ENCODE data around the gene RHBDD1.

RHBDD1 gene

GRCh38 chr2:226994775-226995174, 158.9 kb downstream of the RHBDD1 start:
- no peak for DNase-seq

GRCh38 chr2:226995625-226996041, 159.8 kb downstream of the RHBDD1 start:
- DNase-seq = no peak

DNA sequence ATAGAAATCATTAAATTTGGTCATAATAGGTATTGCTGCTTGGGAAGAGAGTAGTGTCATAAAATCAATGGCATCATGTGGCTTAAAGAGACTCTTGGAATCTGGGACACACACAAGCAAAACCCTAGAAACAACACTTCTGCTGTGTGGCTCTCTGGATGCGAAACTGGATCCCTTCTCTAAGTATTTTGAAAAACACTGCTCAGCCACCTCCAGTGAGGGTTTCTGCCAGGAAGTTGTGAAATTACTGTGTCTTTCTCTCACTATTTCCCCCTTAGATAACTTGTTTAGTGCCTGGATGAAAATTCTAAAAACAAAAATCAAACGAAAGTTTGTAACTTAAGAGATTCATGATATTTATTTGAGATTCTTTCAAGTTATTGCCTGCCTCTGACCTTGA, 163.8 kb downstream of the RHBDD1 start:
- DNase-seq = no peak

- no peak for DNase-seq
Measured at GRCh38 chr2:227000123-227000522, 164.3 kb downstream of the RHBDD1 start.

GRCh38 chr2:227004482-227004881, 168.6 kb downstream of the RHBDD1 start:
- DNase-seq = no peak

- DNase-seq = no peak
Measured at GRCh38 chr2:227006189-227006897, 170.5 kb downstream of the RHBDD1 start.

GRCh38 chr2:227007148-227007547, 171.3 kb downstream of the RHBDD1 start:
- DNase-seq = no peak

- no peak for DNase-seq
Measured at GRCh38 chr2:227007940-227008339, 172.1 kb downstream of the RHBDD1 start.

DNA sequence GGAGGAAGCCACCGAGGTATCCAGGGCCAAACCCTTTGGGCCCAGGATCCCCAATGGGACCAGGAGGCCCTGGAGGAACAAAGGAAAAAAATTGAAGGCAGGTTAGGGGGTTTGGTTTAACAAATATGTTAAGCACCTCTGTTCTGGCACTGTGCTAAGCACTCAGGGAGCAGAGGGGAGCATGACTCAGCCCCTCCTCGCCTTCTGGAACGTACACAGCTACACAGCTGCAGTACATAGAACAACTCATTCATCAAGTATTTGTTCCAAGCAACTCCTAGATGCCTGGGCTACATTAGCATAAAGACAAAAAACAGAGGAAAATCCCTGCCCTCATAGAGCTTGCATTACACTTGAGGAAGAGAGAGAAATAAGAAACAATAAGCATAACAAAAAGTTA, 174.6 kb downstream of the RHBDD1 start:
- no peak for DNase-seq

DNA sequence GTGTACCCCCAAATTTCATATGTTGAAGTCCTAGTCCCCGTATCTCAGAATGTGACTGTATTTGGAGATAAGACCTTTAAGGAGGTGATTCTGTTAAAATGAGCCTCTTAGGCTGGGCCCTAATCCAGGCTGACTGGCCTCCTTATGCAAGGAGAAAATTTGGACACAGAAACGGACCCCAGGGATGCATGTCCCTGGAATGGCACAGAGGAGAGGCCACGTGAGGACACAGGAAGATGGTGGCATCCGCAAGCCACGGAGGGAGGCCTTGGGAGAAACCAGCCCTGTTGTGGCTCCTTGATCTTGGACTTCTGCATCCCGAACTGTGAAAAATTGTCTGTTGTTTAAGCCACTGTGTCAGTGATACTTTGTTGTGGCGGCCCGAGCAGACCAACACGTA, 177.5 kb downstream of the RHBDD1 start:
- no peak for DNase-seq

DNA sequence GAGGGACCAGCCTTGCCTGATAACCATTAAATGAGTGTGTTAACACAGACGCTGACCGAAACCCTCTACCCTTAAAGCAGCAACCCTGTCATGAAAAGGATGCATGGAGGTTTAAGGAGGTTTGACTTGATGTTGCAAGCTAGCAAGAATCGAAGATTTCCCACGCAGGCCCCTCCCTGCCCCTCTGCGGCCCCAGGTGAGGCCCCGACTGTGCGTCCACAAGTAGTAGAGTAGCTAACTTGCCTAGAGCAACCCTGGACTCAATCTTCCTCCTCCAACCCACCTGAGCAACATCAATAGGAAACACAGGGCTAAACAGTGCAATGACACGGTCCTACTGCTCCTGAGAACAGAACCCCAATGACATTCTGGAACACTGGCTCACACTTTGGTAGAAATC, 178.0 kb downstream of the RHBDD1 start:
- no peak for DNase-seq

DNA sequence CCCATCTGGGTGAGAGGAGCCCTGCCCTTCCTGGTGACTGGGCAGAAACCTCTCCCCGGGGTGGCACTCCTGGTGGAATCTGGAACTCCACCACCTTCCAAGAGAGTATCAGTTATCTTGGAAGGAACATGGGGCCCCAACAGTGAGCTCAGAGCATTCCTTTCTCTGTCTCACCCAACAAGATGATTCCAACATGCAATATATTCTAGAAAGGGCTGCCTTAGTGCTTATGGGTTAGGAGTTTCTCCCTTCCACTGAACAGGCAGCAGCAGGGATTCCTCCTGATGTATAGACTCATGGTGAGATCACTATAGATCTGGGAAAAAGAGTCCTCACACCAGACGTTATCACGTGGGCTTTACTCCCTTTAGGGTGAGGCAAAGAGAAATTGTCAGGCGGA, 181.0 kb downstream of the RHBDD1 start:
- no peak for DNase-seq

- DNase-seq = no peak
Measured at GRCh38 chr2:227020416-227020815, 184.6 kb downstream of the RHBDD1 start.

- DNase-seq = no peak
Measured at GRCh38 chr2:227022608-227023007, 186.8 kb downstream of the RHBDD1 start.

GRCh38 chr2:227025510-227025909, 189.7 kb downstream of the RHBDD1 start:
- DNase-seq = no peak

DNA sequence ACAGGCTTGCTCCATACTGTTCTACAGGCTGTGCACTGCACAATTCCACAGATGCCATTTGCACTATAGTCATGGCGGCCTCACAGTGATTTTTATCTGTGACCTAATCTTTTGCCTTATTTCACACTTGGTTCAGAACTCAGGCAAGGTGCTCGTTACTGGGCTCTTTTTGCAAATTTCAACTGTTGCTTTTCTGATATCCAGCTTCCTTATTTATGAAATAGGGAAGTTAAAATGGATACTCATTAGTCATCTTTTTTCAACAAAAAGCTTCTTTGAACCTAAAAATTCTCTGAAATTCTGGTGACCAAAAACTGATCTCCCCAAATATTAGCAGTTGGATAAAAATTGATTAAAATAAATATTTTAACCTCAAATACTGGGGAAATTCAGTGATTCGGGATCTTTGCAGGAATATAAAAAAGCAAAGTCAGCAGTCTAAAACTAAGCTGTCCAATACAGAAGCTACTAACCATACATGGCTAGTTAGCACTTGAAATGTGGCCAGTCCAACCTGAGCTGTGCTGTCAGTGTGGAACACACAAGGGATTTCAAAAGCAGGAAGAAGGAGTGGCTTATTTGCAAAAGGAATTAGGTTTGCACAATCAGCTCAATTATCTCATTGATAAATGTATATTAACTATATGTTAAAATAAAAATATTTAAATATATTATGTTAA, 193.7 kb downstream of the RHBDD1 start:
- DNase-seq = no peak

DNA sequence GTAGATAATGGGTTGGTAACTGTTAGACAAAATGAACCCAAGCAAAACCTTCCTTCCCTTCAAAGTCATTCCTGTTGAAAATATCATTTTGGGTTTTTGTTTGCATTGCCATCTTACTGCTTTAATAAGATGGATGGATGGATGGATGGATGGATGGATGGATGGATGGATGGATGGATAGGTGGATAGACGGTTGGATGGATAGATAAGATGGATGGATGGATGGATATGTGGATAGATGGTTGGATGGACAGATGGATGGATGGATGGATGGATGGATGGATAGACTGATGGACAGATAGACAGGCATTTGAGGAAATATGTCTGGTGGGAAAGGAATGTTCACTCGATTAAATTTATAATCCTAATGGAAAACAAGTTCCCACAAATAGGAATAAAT, 194.9 kb downstream of the RHBDD1 start:
- DNase-seq = no peak

- DNase-seq = no peak
Measured at GRCh38 chr2:227031379-227031778, 195.5 kb downstream of the RHBDD1 start.

DNA sequence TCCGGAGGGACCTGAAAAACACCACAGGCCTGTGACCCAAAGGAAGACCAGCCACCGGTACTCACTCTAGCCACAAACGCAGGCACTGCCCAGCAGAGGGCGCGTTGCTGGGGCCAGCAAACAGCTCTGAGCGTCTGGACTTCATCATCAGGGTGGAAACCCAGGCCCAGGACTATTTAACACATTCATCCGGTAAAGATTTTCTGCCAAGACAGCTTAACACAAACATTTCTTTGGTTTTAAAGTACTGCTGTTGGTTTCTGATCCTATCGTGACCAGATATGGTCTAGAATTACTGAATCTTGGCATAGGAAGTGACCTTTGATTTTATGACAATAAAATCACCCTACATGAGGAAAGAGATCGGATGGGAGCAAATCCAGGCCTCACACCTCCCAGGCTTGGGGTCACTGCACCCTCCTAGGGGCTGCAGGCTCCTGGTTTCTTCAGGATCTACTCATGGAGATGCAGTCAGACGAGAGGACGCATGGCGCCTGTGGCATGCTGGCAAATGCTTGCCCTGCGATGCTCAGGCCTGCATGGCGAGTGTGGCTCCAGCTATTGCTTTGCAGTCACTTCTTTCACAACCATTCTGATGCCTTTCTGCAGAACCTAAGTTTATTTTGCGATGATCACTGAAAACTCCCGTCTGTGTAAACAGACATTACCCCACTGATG, 197.8 kb downstream of the RHBDD1 start:
- peak; percentile 9 for DNase-seq

DNA sequence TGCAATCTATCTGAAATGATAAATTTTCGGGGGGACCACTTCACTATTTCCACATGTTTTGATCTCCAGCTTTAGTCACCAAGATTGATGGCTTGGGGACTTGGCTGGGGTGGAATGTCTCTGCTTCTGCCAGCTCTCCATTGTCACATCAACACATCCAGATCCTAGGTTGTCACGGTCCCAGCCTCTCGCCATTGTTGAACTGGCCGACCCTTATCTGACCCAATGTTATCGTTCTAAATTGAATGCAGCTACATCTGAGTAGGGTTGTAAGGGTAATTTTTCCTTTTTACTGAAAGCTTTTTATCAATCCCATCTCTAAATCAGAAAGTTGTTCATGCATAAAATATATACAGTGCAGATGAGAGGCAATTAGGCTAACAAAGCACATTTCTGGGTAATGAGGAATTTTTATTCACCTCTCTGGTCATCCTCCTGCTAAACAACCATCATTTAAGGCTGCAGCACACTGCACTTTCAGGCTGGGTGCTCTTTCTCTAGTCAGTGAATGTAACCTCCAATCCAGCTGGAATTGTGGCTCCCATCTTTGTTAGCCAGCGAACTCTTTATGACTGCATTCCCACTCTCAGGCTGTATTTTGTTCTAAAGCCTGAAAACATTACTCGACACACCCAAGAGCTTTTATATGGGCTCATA, 200.0 kb downstream of the RHBDD1 start:
- DNase-seq = no peak

DNA sequence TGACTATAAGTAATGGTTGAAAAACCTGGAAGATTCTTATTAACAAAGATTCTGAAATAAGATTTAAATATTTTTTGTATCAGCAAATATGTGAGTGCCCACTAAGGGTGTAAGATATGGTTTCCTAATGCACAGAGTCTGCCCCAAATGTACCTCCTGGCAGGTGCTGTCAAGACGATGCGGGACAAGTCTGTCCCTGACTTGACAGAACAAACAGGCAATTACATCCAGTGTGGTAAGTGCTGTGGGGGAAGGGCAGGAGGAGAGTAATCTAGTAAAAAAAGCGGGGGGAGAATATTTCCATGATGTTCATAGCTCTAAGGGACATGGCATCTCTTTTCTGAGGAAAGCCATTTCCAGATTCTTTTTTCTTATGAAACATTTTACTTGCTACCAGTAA, 200.7 kb downstream of the RHBDD1 start:
- DNase-seq = no peak

GRCh38 chr2:227038550-227039189, 202.8 kb downstream of the RHBDD1 start:
- no peak for DNase-seq

DNA sequence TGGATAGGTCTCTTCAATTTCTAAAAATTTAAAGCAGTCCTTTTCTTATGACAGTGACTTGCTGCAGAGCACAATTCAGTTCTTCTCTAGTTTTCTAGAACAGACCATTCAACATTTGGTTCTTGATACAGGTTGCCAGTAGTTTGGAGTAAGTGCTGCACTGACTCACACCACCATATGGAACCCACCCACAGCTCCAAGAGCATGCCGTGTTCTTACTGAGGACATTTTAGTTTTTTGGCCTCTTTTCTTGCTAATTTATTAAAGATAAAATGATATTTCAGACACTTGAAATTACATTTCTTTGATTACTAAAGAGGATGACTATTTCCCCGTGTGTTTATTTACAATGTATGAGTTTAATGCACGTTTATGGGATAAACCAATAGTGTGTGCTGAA, 208.1 kb downstream of the RHBDD1 start:
- DNase-seq = no peak
